HG03280 (cell line): ENCODE data around the gene PRMT1.
"Not testable (repeated sequence)": the region's sequence is repeated elsewhere in the genome, so short reads cannot be mapped to it uniquely, and the experiment has no call there.

Experiments
- ATAC-seq: cut with Tn5 transposase; IDR thresholded peaks from one replicate; pipeline ENCODE4 v1.9.1; 2021; ENCODE audit warnings: mild to moderate bottlenecking, moderate library complexity; ENCODE audit not compliant: unreplicated experiment

The PRMT1 gene

DNA sequence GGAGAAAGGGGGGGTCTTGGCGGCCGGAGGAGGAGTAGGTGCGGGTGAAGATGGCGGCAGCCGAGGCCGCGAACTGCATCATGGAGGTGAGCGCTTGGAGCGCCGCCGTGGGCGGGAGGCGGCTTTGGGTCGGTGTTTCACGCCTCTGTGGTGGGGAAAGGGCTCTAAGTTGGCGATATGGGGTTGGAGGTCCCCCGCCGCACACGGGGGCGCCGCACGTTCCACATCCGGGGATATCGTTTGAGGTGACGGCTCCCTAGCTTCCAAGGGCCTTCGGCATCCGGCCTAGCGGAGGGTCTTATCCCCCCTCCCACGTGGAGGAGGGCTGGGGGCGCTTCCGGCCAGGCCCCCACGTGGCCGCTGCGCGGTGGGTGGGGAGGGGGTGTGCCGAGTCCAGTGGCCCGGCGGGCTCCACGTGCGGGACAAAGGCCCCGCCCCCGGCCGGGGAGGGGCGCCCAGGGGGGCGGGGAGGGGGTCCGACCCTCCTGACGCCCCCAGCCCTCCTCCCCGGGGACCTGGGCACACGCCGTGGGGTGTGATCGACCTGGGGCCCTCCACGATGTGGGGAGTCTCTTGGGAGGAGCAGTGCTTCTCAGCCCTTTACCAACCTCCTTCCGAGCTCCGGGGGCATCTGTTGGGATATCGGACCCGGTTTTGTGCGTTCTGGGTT, at the start of gene PRMT1:
Gene PRMT1 (plus strand): TSS at position 41 of the 670 bp plus-strand sequence. CDS start 10 bp downstream, at position 51.
- ATAC-seq: no peak

DNA sequence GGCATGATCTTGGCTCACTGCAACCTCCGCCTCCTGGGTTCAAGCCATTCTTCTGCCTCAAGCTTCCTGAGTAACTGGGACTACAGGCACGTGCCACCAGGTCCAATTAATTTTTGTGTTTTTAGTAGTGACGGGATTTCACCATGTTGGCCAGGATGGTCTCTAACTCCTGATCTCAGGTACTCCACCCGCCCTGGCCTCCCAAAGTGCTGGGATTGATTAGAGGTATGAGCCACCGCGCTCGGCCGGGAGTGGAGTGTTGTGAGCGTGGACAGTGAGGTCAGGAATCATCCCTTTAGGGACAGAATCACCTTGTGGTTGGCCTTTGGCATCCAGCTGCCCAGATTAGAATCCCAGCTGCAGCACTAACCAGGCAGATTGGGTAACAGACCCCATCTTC, 47.4 kb upstream of the PRMT1 start:
- ATAC-seq: no peak

DNA sequence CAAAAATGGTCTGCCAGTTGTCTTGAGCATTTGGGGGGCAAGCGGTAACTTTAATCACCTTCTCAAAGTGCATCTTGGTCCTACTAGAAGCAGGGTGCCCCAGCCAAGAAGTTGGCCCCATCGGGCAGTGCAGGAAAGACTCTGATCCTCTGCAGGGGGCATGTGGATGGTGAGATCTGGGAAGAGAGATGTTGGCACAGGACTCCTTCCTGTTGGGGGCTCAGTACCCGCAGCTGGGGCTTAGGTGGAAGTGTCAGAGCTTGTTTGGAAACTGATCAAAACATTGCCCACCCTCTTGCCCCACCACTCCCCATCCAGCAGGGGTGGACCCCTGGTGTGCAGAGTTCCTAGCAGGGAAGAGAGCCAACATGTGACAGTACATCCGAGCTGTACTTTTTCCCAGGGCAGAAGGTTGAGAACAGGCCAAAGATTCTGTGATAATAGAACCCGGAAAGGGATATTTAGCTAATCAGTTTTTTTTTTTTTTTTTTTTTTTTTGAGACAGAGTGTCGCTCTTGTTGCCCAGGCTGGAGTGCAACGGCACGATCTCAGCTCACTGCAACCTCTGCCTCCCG, 46.0 kb upstream of the PRMT1 start:
- ATAC-seq: no peak

DNA sequence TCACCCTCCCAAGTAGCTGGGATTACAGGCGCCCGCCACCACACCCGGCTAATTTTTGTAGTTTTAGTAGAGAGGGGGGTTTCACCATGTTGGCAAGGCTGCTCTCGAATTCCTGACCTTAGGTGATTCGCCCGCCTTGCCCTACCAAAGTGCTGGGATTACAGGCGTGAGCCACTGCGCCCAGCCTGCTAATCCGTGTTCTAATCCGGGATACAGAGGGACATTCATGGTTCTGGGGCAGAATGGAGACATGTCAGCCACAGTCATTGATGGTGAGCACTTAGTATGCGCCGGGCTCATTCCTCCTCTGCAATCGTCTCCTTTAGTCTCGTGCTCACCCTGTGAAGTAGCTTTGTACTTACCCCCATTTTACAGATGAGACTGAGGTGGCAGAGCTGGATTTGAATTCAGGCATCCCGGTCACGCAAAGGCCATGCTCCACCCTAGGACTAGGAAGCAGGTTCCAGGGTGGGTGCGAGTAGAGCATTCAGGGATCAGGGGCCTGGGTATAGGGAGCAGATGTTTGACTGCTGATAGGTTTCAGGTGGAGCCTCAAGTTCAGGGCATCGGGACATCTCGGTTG, 45.4 kb upstream of the PRMT1 start:
- no peak for ATAC-seq

DNA sequence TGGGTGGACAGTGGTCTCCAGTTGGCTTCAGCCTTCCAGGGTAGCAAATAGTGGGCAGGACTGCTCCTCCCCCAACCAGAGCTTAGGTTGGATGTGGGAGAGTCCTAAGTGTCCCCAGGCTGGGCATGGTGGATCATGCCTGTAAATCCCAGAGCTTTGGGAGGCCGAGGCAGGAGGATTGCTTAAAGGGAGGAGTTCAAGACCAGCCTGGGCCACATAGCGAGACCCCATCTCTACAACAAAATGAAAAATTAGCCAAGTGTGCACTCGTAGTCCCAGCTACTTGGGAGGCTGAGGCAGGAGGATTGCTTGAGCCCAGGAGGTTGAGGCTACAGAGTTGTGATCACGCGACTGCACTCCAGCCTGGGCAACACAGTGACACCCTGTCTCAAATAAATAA, 44.5 kb upstream of the PRMT1 start:
- no peak for ATAC-seq

DNA sequence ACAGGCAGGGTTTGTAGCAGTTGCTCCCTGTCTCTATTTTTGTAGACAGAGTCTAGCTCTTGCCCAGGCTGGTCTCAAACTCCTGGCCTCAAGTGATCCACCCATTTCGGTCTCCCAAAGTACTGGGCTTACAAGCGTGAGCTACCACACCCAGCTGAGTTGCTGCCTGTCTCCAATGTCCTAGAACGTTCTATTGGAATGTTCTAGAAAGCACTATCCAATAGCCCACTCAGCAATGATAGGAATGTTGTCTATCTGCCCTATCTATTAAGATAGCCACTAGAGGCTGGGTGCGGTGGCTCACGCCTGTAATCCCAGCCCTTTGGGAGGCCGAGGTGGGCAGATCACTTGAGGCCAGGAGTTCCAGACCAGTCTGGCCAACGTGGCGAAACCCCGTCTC, 43.8 kb upstream of the PRMT1 start:
- ATAC-seq: not testable (repeated sequence)

DNA sequence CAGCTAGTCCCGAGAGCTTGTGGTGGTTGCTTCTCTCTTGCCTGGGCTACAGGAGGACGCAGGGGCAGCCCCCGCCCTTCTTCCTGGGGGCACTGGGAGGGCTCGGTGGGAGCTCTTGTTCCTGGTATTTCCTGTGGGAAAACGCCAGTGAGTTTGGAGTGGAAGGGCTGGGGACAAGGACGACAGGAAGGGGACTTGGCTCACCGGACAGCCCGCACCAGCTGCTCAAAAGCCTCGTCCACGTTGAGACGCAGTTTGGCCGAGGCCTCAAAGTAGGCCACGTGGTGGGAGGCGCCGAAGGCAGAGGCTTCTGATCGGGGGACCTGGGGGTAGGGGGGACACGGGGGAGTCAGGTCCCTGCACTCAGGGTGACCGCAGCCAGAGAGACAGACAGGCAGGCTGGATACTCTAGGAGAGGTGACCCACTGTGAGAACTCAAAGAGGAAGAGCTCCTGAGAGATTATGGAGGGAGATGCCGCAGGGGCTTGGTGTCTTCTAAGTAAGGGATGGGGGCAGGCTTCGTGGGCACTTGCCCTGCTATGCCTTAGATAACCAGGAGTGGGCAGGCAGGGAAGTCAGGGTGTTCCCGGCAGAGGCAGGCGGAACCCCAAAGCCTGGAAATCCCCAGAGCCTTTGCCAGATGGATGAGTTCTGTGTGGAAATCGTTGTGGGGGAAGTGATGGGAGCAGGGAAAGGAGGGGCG, 41.4 kb upstream of the PRMT1 start:
- ATAC-seq: no peak

DNA sequence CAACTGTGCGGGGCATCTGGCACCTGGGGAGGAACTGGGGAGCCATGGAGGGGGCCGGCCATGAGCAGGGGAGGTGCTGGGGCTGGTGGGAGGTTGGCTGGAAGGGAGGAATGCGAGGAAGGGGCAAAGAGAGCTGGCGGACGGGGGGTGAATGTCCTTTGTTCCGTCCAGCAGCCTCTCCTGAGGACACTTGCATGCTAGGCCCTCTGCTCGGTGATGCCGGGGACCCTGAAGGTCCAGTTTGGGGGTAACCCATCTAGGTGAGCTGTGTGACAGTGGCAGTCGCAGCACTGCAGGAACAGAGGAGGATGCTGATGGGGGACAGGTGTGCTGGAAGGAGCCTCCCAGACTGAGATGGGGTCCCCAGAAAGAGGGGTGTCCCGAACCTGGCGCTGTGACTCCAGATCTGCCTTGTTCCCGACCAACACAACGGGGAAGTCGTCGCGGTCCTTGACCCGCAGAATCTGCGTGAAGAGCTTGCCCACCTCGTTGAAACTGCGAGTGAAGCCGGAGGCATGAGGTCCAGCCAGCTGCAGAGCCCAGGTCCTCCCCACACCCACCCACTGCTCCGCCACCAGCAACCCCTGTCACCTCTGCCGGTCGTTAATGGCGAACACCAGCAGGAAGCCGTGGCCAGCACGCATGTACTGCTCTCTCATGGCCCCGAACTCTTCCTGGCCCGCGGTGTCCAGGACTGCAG, 40.7 kb upstream of the PRMT1 start:
- ATAC-seq: no peak

DNA sequence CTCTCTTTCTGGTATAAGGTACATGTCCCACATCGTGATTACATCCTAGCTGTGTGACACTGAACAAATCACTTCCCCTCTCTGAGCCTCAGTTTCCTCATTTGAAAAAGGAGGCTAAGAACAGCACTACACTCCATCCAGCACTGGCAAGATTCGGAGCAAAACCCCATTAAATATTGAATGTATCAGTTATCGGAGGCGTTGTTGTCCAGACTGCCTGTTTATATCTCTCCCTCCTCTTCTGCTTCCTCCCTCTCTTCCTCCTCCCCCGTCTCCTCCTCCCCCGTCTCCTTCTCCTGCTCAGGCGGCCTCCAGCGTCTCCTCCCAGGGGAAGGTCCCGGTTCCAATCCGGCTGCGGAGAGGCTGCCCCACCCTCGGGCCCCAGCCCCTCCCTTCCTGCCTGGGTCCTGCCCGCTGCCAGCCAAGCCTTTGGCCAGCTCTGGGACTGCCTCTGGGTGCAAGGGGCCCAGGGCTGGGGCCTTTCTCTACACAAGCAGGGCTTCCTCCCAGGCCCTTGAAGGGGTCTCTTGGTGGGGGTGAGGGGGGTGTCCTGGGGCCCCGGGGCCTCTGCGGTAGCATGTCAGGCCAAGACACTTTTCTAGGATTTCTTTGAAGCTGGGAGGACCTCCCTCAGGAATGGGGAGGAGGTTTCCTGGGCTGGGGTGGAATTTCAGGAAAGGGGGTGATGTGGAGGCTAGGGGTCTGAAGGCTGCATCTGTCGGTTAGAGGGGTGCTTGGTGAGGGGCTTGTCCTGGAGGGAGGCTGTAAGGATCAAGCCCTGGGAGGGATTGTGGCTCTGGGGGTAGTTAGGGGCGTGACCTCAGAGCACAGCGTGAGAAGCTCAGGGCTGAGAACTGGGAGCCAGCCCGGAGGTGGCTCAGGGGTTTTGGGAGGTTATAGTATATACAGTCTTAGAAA, 39.0 kb upstream of the PRMT1 start:
- no peak for ATAC-seq

DNA sequence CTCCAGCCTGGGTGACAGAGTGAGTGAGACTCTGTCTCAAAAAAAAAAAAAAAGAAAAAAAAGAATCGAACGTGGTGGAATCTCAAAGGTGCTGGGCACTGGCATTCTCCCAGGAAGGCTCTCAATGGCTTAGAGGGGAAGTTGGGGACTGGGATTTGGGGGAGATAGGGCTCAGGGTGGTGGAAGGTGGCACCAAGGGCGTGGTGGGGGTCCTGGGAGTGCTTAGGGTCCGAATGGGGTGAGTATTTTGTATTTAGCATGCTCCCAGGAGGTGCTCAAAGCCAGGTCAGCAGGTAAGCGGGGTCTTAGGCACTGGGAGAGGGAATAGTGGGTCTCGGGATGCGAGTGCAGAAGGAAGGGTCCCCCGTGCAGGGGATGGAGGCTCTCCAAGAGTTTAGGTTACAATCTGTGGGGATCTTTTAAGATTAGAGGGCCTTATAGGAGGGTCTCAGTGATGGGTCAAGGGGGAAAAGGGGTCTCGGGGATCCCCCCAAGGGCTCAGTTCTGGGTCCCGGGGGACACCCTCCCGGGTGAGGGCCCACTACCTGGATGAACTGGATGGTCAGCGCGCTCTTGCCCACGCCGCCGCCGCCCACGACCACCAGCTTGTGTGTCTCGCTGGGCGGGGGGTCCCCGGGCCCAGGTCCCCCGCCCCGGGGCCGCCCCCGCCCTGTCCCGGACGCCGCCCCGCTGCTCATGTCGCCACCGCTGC, 37.5 kb upstream of the PRMT1 start:
- ATAC-seq: no peak

DNA sequence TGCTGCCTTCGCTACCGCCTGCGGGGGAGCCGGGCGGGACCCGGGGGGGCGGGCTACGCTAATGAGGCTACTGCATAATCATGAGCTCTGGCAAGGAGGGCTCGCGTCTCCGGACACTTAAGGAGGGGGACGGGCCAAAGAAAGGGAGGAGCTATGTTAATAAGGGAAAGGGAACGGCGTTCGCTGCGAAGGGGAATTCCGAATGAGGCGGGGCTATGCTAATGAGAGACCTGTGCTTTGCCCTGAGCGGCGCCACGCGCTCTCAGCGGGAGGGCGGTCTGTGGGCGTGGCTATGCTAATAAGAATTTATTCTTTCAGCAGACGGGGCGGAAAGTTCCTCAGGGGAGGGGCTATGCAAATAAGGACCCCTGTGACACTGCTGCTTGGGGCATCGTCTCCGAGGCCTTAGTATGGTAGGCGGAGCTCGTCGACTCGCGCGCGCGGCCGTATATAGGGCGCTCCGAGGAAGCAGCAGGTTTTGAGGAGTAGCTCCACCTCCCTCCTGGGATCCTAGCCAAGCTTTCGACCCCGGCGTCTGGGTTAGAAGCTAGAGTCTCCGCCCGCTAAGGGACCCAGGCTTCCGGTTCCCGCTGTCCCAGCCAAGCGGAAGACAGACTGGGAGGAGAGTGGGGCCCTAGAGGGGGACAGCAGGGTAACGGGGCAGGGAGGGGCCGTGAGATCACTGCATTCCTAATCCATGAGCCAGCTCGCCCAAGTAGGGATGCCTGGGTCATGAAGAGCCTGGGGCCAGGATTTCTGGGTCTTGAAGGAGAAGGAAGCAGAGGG, 36.8 kb upstream of the PRMT1 start, which contains the start of gene RRAS:
Gene RRAS (minus strand): TSS at position 31 of the 786 bp plus-strand sequence. CDS start 45 bp downstream, outside the sequence.
- ATAC-seq: peak; percentile 57

DNA sequence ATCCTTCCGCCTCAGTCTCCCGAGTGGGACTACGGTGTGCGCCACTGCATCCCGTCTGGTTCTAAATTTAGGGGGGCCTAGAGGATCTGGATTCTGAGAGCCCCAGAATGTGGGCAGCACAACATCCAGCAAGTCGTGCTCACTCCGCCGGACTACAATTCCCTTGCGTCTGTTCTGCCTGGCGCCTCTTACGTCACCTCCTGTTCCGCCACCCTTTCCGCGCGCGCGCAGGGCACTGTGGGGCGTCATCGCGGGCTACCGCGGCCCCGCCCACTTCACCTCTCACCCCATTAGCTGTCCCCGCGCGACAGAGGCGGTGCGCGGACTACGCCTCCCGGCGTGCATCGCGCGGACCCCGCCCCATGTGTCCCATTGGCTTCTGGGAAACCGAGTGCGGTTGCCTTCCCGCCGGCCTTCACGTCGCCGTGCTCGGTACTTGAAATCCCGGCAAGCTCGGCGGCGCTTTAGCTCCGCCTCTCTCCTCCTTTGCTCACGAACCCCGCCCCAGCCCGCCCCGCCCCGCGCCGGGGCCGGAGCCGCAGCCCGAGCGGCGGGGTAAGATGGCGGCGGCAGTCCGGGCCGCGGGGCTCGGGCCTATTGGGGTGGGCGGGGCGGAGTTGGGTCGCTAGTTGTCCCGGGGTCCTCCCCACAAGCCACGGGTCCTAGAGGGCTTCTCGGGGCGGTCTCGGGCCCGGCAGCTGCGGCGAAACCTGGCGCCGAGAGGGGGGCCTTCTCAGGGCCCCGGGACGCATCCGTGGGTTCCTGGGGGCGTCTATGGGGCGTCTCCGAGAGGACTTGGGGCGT, 35.2 kb upstream of the PRMT1 start, which contains the start of gene SCAF1:
Gene SCAF1 (plus strand): TSS at position 522 of the 804 bp plus-strand sequence. CDS start 2,818 bp downstream, outside the sequence.
- peak; percentile 67 for ATAC-seq

DNA sequence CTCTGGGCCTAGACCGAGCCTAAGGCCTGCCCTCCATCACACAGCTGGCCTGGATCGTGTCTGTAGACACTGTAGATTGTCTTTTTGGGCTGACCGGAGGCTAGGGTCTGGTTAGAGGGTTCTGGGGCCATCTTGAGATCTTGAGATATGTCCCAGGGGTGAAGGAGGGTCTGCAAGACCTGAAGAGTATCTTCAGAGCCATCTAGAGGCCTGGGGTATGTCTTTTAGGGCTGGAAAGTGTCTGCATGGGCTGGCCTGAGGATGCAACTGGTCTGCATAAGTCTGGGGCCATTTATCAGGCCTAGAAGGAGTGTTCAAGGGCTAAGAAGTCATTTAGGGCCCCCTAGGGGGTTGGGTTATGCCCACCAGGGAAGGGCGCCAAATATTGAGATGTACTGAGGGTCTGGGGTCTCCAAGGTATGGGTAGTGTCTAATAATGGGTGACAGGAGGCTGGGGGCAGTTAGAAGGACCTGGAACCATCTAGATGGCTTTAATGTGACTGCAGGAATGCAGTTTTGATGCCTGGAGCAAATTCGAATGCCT, 34.5 kb upstream of the PRMT1 start:
- no peak for ATAC-seq

DNA sequence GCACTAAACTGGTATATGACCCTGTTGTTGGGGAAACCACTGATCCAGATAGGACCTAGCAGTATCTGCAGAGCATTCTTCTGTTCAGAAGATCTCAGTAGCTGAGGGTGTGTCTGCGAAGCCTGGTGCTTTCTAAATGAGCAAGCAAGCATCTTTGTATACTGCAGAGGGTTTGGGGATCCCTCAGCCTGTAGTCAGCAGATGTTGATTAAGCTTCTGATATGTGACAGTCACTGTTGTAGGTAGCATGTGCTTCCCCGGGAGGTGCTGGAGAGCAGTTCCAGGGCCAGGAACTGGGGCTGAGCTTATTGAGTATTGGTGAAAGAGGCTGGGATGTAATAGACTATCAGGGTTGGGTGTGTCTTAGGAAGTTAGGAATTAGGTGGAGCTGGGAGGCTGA, 33.6 kb upstream of the PRMT1 start:
- ATAC-seq: no peak

DNA sequence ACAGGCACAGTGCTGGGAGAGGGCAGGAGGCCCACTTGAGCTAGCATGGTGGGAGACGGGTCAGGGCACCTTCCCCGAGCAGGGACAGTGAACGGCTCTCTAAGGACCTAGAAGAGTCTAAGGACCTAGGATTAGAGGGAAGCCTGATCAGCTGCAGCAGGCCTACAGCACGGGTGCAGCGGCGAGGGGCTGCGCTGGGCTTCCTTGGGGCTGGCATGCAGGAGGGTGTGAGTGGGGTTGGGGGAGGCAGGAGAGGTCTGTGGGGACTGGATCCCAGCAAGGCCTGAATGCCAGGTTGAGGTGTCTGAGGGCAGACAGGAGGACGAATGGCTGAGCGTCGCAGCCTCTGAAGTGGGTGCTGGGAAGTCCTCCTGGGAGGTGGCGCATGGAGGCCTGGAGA, 31.5 kb upstream of the PRMT1 start:
- ATAC-seq: no peak

DNA sequence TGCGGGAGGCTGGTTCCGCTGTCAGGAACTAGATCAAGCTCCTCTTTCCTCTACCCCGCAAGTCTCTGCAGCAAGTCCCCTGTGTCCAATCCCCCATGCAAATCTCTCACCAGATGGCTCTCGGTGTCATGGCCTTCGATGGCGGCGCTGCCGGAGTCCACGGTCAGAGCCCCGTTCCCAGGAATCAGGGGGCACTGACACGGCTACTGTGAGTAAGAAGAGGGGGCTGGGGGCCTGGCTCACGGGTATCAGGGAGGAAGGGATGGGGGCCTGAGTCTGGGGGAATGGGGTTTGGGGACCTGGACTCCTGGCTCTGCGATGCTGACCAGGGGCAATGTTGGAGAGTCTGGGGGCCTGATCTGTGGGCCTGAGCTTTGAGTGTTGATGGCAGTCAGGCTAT, 31.1 kb upstream of the PRMT1 start:
- ATAC-seq: no peak

DNA sequence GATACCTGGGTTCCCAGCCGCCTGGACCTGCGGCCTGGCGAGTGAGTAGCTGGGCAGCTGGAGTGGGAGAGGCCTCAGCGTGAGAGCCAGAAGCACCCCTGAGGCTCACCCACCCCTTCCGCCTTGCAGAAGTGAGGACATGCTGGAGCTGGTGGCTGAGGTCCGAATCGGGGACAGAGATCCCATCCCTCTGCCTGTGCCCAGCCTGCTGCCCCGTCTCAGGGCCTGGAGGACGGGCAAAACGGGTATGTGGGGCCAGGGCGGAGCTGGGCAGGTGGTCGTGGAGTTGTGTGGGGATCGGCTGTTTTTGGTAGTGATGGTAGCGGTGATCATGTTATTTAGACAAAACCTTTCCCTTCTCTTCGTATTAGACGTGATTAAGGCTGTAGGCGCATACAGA, 30.5 kb upstream of the PRMT1 start:
- ATAC-seq: no peak
